ENCODE measurements around the gene DENND1B.

The DENND1B gene

GRCh38 chr1:197775282-197776262 is at the start of gene DENND1B:
DENND1B (minus strand) TSS chr1:197775480; CDS start chr1:197775155, 325 bp downstream.
- DNase-seq (ENCODE audit: low read depth in 2 of 3, low spot score in 1 of 3) = peak; percentile 54 to 72 (median 62)

- DNase-seq (ENCODE audit: low read depth in 2 of 3, low spot score in 1 of 3) = no peak
Measured at GRCh38 chr1:197814306-197814705, 39.0 kb upstream of the DENND1B start.

- DNase-seq (ENCODE audit: low read depth in 2 of 3, low spot score in 1 of 3) = no peak
Measured at GRCh38 chr1:197813741-197814140, 38.5 kb upstream of the DENND1B start.

- DNase-seq (ENCODE audit: low read depth in 2 of 3, low spot score in 1 of 3) = no peak
Measured at GRCh38 chr1:197811769-197812168, 36.5 kb upstream of the DENND1B start.

- no peak for DNase-seq (ENCODE audit: low read depth in 2 of 3, low spot score in 1 of 3)
Measured at GRCh38 chr1:197810812-197811211, 35.5 kb upstream of the DENND1B start.

GRCh38 chr1:197808880-197809279 is 33.6 kb upstream of the DENND1B start:
- DNase-seq (ENCODE audit: low read depth in 2 of 3, low spot score in 1 of 3) = no peak

- no peak for DNase-seq (ENCODE audit: low read depth in 2 of 3, low spot score in 1 of 3)
Measured at GRCh38 chr1:197807739-197808453, 32.6 kb upstream of the DENND1B start.

GRCh38 chr1:197807216-197807615 is 31.9 kb upstream of the DENND1B start:
- DNase-seq (ENCODE audit: low read depth in 2 of 3, low spot score in 1 of 3) = no peak

GRCh38 chr1:197806718-197807117 is 31.4 kb upstream of the DENND1B start:
- DNase-seq (ENCODE audit: low read depth in 2 of 3, low spot score in 1 of 3) = no peak

GRCh38 chr1:197801684-197802083 is 26.4 kb upstream of the DENND1B start:
- DNase-seq (ENCODE audit: low read depth in 2 of 3, low spot score in 1 of 3) = no peak

GRCh38 chr1:197801111-197801482 is 25.8 kb upstream of the DENND1B start:
- DNase-seq (ENCODE audit: low read depth in 2 of 3, low spot score in 1 of 3) = no peak

- DNase-seq (ENCODE audit: low read depth in 2 of 3, low spot score in 1 of 3) = no peak
Measured at GRCh38 chr1:197800379-197801110, 25.3 kb upstream of the DENND1B start.

- no peak for DNase-seq (ENCODE audit: low read depth in 2 of 3, low spot score in 1 of 3)
Measured at GRCh38 chr1:197799271-197799670, 24.0 kb upstream of the DENND1B start.

- DNase-seq (ENCODE audit: low read depth in 2 of 3, low spot score in 1 of 3) = no peak
Measured at GRCh38 chr1:197798492-197798891, 23.2 kb upstream of the DENND1B start.

- no peak for DNase-seq (ENCODE audit: low read depth in 2 of 3, low spot score in 1 of 3)
Measured at GRCh38 chr1:197797010-197797409, 21.7 kb upstream of the DENND1B start.

GRCh38 chr1:197788741-197789739 is 13.8 kb upstream of the DENND1B start:
- no peak for DNase-seq (ENCODE audit: low read depth in 2 of 3, low spot score in 1 of 3)

- DNase-seq (ENCODE audit: low read depth in 2 of 3, low spot score in 1 of 3) = no peak
Measured at GRCh38 chr1:197787623-197788536, 12.6 kb upstream of the DENND1B start.

- no peak for DNase-seq (ENCODE audit: low read depth in 2 of 3, low spot score in 1 of 3)
Measured at GRCh38 chr1:197787056-197787455, 11.8 kb upstream of the DENND1B start.

- no peak for DNase-seq (ENCODE audit: low read depth in 2 of 3, low spot score in 1 of 3)
Measured at GRCh38 chr1:197786280-197786679, 11.0 kb upstream of the DENND1B start.
